Caki2 (cell line): ENCODE data around the gene EXOSC6. TPM values are rescaled to one million over a fixed set of nuclear protein-coding genes. Genes with fewer than 3 reads are reported as not detected.
"Not testable (repeated sequence)": the region's sequence is repeated elsewhere in the genome, so short reads cannot be mapped to it uniquely, and the experiment has no call there.

Experiments used
- DNase-seq: peaks from one replicate; pipeline ENCODE4 v3.0.0-alpha.2; 2015; ENCODE audit warnings: low read depth
- in situ Hi-C: cut with HindIII; loops from 2 replicates; pipeline ENCODE4 v1.10.0; 2016; ENCODE audit warnings: low sequenced_read_pairs, low pct_unique_long_range_greater_than_20kb, mixed read lengths
- total RNA-seq: library from RNA; depleted of rRNA; stranded (reverse); fragments of >200 nt; shearing (Covaris generic); gene quantifications from 2 replicates; pipeline ENCODE4 v1.2.3, GENCODE V29; 2014; ENCODE audit warnings: low replicate concordance; rRNA removed

Gene EXOSC6
- total RNA-seq, 1 experiment from 2014 or later, result 21.8 TPM

DNA sequence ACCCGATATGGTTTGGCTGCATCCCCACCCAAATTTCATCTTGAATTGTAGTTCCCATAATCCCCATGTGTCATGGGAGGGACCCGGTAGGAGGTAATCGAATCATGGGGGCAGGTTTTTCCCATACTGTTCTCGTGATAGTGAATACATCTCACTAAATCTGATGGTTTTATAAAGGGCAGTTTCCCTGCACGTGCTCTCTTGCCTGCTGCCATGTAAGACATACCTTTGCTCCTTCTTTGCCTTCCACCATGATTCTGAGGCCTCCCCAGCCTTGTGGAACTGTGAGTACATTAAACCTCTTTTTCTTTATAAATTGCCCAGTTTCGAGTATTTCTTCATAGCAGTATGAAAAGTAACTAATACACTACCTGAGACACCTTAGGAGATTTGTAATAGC is 45.4 kb downstream of the EXOSC6 start:
- in situ Hi-C loops, DNase-seq: not testable (repeated sequence)

DNA sequence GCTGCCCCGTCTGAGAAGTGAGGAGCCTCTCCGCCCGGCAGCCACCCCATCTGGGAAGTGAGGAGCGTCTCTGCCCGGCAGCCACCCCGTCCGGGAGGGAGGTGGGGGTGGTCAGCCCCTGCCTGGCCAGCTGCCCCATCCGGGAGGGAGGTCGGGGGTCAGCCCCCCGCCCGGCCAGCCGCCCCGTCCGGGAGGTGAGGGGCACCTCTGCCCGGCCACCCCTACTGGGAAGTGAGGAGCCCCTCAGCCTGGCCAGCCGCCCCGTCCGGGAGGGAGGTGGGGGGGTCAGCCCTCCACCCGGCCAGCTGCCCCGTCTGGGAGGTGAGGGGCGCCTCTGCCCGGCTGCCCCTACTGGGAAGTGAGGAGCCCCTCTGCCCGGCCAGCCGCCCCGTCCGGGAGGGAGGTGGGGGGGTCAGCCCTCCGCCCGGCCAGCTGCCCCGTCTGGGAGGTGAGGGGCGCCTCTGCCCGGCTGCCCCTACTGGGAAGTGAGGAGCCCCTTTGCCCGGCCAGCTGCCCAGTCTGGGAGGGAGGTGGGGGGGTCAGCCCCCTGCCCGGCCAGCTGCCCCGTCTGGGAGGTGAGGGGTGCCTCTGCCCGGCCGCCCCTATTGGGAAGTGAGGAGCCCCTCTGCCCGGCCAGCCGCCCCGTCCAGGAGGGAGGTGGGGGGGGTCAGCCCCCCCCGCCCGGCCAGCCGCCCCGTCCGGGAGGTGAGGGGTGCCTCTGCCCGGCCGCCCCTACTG is 46.9 kb downstream of the EXOSC6 start:
- in situ Hi-C loops, DNase-seq: not testable (repeated sequence)

DNA sequence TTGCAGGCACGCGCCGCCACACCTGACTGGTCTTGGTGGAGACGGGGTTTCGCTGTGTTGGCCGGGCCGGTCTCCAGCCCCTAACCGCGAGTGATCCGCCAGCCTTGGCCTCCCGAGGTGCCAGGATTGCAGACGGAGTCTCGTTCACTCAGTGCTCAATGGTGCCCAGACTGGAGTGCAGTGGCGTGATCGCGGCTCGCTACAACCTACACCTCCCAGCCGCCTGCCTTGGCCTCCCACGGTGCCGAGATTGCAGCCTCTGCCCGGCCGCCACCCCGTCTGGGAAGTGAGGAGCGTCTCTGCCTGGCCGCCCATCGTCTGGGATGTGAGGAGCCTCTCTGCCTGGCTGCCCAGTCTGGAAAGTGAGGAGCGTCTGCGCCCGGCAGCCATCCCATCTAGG is 47.7 kb downstream of the EXOSC6 start:
- DNase-seq, in situ Hi-C loops: not testable (repeated sequence)

DNA sequence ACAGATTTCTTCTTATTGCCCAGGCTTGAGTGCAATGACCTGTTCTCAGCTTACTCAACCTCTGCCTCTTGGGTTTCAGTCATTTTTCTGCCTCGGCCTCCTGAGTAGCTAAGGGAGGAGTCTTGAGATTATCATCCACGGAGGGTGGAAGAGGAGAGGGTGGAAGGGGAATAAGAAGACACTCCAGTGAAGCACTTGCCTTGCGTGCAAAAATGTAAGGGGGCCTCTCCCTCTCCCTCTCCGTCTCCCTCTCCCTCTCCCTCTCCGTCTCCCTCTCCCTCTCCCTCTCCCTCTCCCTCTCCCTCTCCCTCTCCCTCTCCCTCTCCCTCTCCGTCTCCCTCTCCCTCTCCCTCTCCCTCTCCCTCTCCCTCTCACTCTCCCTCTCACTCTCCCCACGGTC is 48.2 kb downstream of the EXOSC6 start:
- DNase-seq, in situ Hi-C loops: not testable (repeated sequence)

DNA sequence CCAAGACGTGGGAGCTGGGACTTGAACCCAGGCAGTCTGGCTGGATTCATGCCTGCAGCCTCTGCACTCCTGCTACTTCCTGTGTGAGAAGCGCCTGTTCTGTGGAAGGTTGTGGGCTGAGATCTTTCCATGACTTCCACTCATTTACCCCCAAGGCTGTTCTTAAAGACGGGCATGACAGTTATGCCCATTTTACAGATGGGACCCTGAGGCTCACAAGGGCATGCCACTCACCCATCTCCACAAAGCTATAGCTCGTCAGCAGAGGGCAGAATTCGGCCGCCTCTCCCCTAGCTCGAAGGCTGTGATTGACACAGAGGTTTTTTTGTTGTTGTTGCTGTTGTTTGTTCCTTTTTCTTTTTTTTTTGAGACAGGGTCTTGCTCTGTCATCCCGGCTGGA is 51.7 kb downstream of the EXOSC6 start:
- DNase-seq, in situ Hi-C loops: not testable (repeated sequence)

DNA sequence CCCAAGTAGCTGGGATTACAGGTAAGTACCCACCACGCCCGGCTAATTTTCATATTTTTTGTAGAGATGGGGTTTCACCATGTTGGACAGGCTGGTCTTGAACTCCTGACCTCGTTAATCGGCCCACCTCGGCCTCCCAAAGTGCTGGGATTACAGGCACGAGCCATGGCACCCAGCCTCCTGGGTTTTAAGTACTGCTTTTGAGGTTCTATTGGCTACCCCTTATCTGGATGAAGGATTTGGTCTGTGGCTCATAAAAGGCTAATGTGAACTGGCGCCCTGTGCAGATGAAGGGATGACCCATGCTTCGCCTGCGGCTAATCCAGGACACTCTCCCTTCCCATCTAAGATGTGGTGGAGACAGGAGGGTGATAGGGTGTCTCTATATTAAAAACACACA is 52.6 kb downstream of the EXOSC6 start:
- in situ Hi-C loops, DNase-seq: not testable (repeated sequence)

DNA sequence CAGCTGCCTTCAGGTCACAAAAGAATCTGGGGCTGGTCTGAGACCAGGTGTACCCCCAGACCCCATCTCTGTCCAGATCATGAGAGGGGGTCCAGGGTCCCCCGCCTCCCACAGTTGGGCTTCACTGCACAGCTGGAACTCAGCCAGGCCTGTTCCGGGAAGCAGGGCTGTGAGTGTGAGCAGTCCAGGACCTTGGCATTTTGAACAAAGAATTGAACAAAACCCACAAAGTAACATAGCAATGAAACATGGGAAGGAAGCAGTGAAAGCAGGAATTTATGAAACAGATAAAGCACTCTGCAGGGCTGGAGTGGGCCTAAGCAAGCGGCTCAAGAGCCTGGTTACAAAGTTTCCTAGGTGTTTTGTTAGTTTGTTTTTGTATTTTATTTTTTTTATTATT is 53.1 kb downstream of the EXOSC6 start:
- DNase-seq, in situ Hi-C loops: not testable (repeated sequence)

DNA sequence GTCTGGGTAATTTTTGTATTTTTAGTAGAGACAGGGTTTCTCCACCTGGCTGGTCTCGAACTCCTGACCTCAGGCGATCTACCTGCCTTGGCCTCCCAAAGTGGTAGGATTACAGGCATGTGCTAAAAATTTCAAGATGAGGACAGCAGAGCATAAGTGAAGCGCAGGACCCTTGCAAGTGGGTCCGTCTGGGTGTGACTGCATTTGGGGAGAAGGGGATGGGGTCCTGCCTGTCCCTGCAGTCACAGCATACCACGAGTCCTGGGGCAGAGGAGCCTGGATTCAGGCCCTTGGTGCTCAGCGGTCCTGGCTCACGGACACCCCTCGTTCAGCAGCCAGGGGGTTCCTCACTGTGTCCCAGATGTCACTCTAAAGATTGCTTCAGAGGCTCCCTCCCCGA is 53.5 kb downstream of the EXOSC6 start:
- DNase-seq, in situ Hi-C loops: not testable (repeated sequence)

DNA sequence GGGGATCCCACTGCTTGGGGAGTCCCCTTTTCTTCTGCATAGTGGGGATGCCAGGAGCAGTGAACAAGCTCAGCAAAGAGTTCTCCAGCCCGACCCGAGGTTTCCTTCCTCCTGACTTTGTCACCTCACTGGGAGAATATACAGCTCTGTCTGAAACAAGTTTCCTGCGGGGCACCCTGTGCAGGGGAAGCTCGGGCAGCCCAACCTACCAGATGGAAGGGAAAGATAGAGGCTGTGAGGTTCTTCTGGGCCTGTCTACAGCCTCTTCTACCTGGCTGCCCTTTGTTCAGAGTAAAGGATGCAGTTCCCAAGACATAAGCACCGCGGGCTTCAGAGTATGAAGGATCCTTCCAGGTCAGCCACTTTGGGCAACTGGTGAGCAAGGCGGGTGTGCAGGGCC is 54.1 kb downstream of the EXOSC6 start:
- DNase-seq, in situ Hi-C loops: not testable (repeated sequence)

Other genes with a start within 250 kb of the EXOSC6 start
- gene PDPR, start 137.6 kb downstream of the EXOSC6 start, total RNA-seq, result 3.7 and 5.1 TPM in 2 replicates
- not detected in 2 replicates for gene CLEC18C, start 78.2 kb downstream of the EXOSC6 start, total RNA-seq
- 163 and 170 TPM in 2 replicates for gene AARS1, start 37.6 kb upstream of the EXOSC6 start, total RNA-seq
- gene DDX19B, start 47.2 kb upstream of the EXOSC6 start, total RNA-seq, result 58.0 and 68.1 TPM in 2 replicates
- gene DDX19A, start 95.0 kb upstream of the EXOSC6 start, total RNA-seq, result 22.2 and 29.9 TPM in 2 replicates
- gene ST3GAL2, start 187.2 kb upstream of the EXOSC6 start, total RNA-seq, result 34.1 and 38.0 TPM in 2 replicates
- gene FCSK, start 202.7 kb upstream of the EXOSC6 start, total RNA-seq, result 22.2 and 32.7 TPM in 2 replicates